ENCODE data around the gene KRT80.
A peak's percentile ranks its signal among the peaks of the same experiment; 100 is the strongest.

The KRT80 gene

DNA sequence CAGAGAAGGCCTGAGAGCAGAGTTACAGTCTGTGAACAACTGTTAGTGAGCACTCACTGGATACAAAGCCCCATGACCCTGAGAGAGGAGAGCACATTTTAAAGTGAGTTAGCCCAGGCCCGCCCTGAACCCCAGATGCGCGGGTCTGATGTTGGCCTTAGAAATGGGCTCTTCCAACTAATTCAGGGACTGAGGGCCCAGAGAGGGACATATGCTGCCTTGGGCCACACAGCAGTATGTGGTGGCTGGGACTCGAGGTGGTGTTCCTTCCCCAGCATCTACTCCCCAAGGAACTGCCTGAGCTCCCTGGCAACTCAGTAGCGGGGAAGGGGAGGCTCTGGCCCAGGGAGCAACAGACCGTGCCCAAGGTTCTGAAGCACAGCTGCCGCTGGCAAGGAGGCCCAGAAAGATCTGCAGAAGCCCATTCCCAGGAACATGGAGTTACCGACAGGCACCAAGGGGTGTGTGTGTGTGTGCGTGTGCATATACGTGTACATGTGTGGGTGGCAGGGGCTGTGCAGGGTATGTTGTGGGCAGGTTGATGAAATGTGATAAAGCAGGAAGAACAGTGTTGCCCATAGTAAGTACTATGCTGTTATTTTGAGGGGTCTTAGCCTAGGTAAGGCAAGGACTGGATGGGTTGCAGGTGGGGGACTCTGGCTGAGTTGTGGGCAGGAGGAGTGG lies 40.5 kb downstream of the KRT80 start:
- DNase-seq, result no peak

GRCh38 chr12:52149651-52150241 lies 42.1 kb downstream of the KRT80 start:
- no peak for DNase-seq

- DNase-seq, result no peak
Observed at GRCh38 chr12:52149182-52149641, 42.6 kb downstream of the KRT80 start.

- peak; percentile 17 for DNase-seq
Observed at GRCh38 chr12:52148464-52149181, 43.2 kb downstream of the KRT80 start.

DNA sequence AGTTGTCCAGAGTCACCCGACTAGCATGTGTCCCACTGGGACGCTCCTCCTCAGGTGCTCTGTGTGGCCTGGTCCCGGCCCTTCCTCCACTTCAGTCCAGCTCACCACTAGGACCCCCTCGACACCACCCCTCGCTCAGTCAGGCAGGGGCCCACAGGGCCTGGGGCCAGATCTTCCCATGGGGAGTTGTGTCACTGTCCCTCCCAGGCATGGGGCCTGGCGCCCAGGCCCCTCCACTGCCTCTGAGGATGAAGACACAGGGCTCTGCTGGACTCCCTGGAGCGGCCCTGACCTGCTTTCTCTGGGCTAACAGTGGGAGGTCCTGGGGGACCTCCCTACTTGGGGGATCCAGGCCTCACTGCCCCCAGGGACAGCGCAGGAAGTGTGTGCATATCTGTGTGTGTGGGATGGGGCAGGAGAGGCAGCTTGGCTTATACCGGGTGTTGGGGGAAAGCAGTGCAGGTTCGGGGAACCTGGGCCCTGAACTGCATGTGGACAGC lies 43.8 kb downstream of the KRT80 start:
- DNase-seq, result no peak

DNA sequence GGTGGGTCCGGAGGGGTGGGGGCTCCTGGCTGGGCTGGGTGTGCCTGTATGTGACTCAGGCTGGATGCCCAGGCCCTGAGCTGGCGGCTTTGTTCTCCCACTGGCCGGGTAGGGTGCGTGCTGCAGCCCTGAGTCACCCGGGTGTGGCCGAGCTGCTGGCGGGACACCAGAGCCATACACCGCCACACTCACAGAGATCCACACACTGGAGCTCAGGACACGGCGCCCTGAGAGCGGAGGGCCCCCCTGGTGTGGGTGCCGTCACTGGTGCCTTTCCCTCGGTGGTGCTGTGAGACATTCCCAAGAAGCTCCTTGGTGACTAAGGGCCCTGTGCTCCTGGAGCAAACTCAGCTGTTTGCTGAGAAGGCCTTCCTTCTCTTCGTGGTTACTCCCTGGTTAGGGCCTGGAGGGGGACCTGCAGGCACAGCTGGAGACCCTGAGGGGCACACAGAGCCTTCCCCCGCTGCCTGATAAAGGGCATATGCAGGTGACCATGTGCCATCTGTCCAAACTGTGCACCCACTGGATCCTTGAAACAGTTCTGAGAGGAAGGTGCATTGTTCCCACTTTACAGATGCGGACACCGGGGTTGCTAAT lies 44.3 kb downstream of the KRT80 start:
- peak; percentile 15 for DNase-seq

- no peak for DNase-seq
Observed at GRCh38 chr12:52146822-52147366, 44.9 kb downstream of the KRT80 start.

GRCh38 chr12:52146089-52146821 lies 45.6 kb downstream of the KRT80 start:
- DNase-seq, result no peak

- DNase-seq, result no peak
Observed at GRCh38 chr12:52145228-52146088, 46.4 kb downstream of the KRT80 start.

DNA sequence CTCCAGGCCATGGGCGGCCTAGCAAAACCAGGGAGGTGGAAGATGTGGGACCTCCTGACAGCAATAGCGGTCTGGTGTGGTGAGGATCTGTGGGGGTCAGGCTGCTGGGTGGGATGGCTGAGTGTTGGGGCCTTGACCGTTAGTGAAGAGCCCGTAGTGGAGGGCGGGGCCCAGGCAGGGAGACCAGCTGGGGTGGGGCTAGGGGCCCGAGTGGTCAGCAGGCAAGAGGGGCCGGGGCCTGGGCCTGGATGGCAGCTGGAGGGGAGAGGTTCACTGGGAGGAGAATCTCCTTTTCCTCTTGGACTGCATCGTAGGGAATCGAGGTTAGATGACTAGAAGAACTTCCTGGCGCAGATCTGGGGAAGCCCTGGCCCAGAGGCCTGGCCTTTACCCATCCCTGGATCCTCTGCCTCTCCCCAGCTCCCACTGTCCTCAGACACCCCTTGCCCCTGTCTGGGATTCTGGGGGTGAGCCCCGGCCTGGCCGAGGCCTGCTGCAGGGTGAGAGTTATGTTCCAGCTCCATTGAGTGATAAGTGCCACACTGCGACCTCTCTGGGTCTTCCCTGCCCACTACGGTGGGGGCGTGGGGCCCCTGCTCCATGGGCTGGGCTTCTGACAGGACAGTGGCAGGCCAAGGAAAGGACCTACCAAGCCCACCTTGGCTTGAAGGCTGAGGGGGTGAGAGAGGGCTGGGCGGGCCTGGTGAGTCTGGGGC lies 47.1 kb downstream of the KRT80 start:
- DNase-seq, result no peak

DNA sequence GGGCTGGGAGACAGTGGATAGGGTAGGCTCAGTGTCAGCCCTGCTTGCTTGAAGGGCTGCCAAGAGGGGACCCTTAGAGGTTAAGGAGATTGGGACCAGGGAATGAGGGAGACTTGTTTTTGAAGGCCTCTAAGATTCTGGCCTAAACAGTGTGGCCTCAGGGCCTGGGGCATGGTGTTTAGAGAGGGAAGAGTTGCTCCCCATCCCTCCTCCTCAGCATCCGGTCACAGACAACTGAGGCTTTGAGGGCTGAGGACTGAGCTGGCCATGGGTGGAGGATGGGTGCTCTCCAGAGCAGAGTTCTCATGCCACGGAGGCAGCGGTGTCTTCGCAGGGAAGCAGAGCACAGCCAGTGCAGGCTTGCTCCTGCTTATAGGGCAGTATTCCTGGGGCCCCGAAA lies 49.4 kb downstream of the KRT80 start:
- DNase-seq, result no peak

- DNase-seq, result no peak
Observed at GRCh38 chr12:52141875-52142274, 49.9 kb downstream of the KRT80 start.

GRCh38 chr12:52141306-52141705 lies 50.5 kb downstream of the KRT80 start:
- no peak for DNase-seq

GRCh38 chr12:52139579-52140062 lies 52.2 kb downstream of the KRT80 start:
- peak; percentile 48 for DNase-seq

GRCh38 chr12:52139147-52139546 lies 52.7 kb downstream of the KRT80 start:
- DNase-seq, result no peak

- no peak for DNase-seq
Observed at GRCh38 chr12:52137746-52138145, 54.1 kb downstream of the KRT80 start.

DNA sequence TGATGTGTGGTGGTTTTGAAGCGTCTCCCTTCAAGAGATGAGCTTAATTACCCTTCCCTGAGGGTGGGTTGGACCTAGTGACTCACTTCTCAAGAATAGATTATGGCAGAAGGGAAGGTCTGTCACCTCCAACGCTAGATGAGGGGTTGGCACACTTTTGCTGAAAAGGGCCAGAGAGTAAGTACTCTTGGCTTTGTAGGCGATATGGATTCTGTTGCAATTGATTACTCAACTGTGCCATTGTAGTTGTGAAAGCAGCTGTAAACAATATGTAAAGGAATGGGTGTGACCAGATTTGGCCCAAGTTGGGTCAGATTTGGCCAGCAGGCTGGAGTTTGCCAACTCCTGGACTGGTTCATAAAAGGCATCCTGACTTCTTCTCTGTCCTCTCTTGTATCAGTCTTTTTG lies 59.1 kb downstream of the KRT80 start:
- DNase-seq, result no peak

GRCh38 chr12:52130711-52131110 lies 61.1 kb downstream of the KRT80 start:
- DNase-seq, result no peak

DNA sequence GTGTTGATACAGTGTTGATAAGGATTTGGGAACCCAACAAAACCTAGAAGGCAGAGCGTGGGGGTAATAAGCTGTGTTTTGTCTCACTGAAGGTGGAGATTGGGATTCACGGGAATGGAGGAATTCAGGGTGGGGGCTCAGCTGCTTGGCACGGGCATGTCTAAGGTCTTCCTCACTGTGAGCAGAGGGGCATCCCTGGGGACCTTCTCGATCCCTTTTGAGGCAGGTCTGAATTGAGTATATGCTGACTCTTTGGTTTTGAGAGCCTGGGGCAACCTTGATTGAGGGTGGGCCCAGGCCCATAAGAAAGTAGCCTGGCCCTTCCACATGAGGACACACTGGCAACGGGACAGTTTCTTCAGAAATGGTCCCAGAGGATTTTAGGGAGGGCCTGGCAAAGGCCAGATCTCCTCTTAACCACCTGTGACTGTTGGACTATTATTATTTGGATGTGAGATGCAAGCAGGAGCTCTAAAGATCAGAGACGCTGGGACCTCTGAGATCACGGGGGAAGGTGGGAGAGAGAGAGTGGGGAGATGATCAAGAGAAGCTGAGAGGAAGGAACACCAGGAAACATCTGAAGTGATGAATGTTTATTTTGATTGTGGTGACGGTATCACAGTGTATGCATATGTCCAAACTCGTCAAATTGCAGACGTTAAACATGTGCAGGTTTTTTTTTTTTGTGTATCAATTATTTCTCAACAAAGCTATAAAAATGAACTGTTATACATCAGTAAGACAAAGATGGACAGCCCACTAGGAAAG lies 63.9 kb downstream of the KRT80 start:
- no peak for DNase-seq

Measured in NCI-H1436 (cell line).